H1 (cell line): Measurements from ENCODE around the gene ATP7B. TPM values are rescaled to one million over a fixed set of nuclear protein-coding genes. Genes with fewer than 3 reads are reported as not detected.

Source experiments
- BACH1 ChIP-seq: IDR thresholded peaks from 2 replicates; pipeline ENCODE4 v1.6.1; 2012; ENCODE audit warnings: low read length, improper control_type of control experiment
- EGR1 ChIP-seq: IDR thresholded peaks from 2 replicates; pipeline ENCODE4 v1.6.1; 2011; ENCODE audit warnings: low read depth, low read length, borderline replicate concordance
- POLR2A ChIP-seq, 2 experiments: IDR thresholded peaks; 1 replicate in 1 of 2; 2 replicates in 1 of 2; pipeline ENCODE4 v1.6.1; 2011; ENCODE audit warnings: low read depth in 2 of 2, low read length in 2 of 2, mild to moderate bottlenecking in 2 of 2; ENCODE audit errors: control extremely low read depth in 1 of 2
- RXRA ChIP-seq: IDR thresholded peaks from 2 replicates; pipeline ENCODE4 v1.6.1; 2011; ENCODE audit warnings: low read depth, mild to moderate bottlenecking, low read length, moderate library complexity; ENCODE audit not compliant: insufficient read depth
- SIN3A ChIP-seq, 2 experiments: IDR thresholded peaks in 1 of 2; conservative IDR thresholded peaks in 1 of 2; 2 replicates each; pipeline ENCODE4 v1.6.1; 2011 to 2012; ENCODE audit warnings: low read length in 2 of 2, improper control_type of control experiment in 1 of 2, low read depth in 1 of 2, mild to moderate bottlenecking in 1 of 2
- polyA plus RNA-seq, 7 experiments: library from polyadenylated mRNA; depleted of rRNA in 3 of 7; stranded (reverse) in 5 of 7; unstranded in 2 of 7; fragments of >200 nt in 5 of 7; fragments of 200-250 nt in 2 of 7; gene quantifications; 1 replicate in 5 of 7; 2 replicates in 1 of 7; 4 replicates in 1 of 7; pipeline versions ENCODE4 v1.2.1 to v1.2.3, GENCODE V29; 2011 to 2013; ENCODE audit warnings: missing spikeins in 2 of 7, mixed read lengths in 2 of 7
- total RNA-seq: library from RNA; stranded (reverse); fragmentation: NEBNext Ultra II Directional; extraction: Animal tissue kit (Norgen Biotek cat#: 25700); gene quantifications from 2 replicates; pipeline ENCODE4 v1.2.1, GENCODE V29; 2021

Gene ATP7B
- total and polyA plus RNA-seq, 2 of the 8 experiments (the other 6 are each of a cell fraction or from before 2014, with no cell fraction given) = 4.1 to 9.2 TPM

DNA sequence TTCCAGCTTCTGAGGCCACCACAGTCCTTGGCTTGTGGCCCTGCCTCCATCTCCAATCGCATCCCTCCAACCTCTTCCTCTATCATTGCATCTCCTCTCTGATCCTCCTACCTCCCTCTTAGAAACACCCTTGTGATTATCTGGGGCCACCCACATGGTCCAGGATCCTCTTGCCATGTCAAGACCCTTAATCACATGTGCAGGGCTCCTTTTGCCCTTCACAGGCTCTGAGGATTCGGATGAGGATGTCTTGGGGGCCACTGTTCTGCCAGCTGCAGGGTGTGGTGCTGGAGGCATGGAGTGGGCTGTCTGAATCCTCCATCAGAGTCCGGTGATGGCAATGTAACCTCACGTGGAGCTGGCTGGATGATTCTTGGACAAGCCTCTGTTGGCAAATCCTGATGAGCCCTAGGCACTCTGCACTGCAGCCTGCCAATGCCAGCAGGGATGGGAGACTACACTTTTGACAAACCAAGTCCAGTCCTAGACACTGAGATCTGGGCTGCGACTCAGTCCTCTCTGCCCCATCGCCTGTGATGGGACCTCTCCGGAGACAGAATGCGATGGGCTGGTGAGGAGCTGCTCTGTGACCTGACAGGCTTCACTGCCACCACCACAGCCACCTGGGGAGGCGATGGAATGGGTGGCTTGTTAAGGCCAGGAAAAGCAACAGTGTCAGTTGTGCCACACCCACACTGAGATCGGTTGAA, 88.3 kb downstream of the ATP7B start (continued):
- no peak for TF ChIP-seq BACH1
- no peak for TF ChIP-seq EGR1
- TF ChIP-seq RXRA = no peak
- no peak for TF ChIP-seq SIN3A (conservative IDR thresholded peaks at IDR 0.05 in 1 of 2, IDR thresholded peaks at IDR 0.05 in 1 of 2; ENCODE audit: low read depth in 1 of 2, low read length in 2 of 2)
- no peak for TF ChIP-seq POLR2A (IDR thresholded peaks at IDR 0.05; ENCODE audit: control extremely low read depth in 1 of 2, low read depth in 2 of 2, low read length in 2 of 2)
